Fibroblast of lung (primary cell): Measurements from ENCODE around the gene LSM6. TPM values are rescaled to one million over a fixed set of nuclear protein-coding genes. Genes with fewer than 3 reads are reported as not detected.

Source experiments
- DNase-seq, 2 donors: peaks; one replicate each; pipeline versions ENCODE4 v3.0.0 to v3.0.0-alpha.2; 2010; ENCODE audit warnings: low read depth in 2 of 2
- H2AFZ ChIP-seq: 2 replicates; pipeline ENCODE4 v1.5.1; 2012; ENCODE audit warnings: low read length, control low read depth, inconsistent platforms
- H3K27ac ChIP-seq: 2 replicates; pipeline ENCODE4 v1.5.1; 2011; ENCODE audit warnings: low read length, control low read depth; ENCODE audit not compliant: insufficient read depth
- H3K27me3 ChIP-seq: 2 replicates; pipeline ENCODE4 v1.5.1; 2011; ENCODE audit warnings: mild to moderate bottlenecking, low read length; ENCODE audit not compliant: control insufficient read depth, insufficient read depth
- H3K36me3 ChIP-seq: 2 replicates; pipeline ENCODE4 v1.5.1; 2011; ENCODE audit warnings: low read length; ENCODE audit not compliant: control insufficient read depth, insufficient read depth
- H3K4me1 ChIP-seq: 2 replicates; pipeline ENCODE4 v1.5.1; 2011; ENCODE audit warnings: low read length; ENCODE audit not compliant: control insufficient read depth, insufficient read depth; ENCODE audit errors: extremely low read depth
- H3K4me2 ChIP-seq: 2 replicates; pipeline ENCODE4 v1.5.1; 2011; ENCODE audit warnings: low read length, control low read depth; ENCODE audit not compliant: insufficient read depth; ENCODE audit errors: extremely low read depth
- H3K4me3 ChIP-seq, 4 experiments: fragments of 200-600 bp in 1 of 4; sonication (generic) in 1 of 4; replicated peaks in 1 of 4; 2 replicates each; pipeline ENCODE4 v1.5.1; 2011 to 2016; ENCODE audit warnings: low read length in 4 of 4, low read depth in 3 of 4, mild to moderate bottlenecking in 3 of 4, control low read depth in 2 of 4, inconsistent platforms in 1 of 4, mixed read lengths in 1 of 4; ENCODE audit not compliant: insufficient read depth in 1 of 4; ENCODE audit errors: control extremely low read depth in 1 of 4
- H3K79me2 ChIP-seq: 2 replicates; pipeline ENCODE4 v1.5.1; 2012; ENCODE audit warnings: mild to moderate bottlenecking, low read length, inconsistent platforms; ENCODE audit not compliant: control insufficient read depth, insufficient read depth
- H3K9ac ChIP-seq: 2 replicates; pipeline ENCODE4 v1.5.1; 2011; ENCODE audit warnings: mild to moderate bottlenecking, low read length, control low read depth; ENCODE audit not compliant: insufficient read depth
- H3K9me3 ChIP-seq: 2 replicates; pipeline ENCODE4 v1.5.1; 2012; ENCODE audit warnings: low read depth, low read length; ENCODE audit not compliant: control insufficient read depth, insufficient read depth
- H4K20me1 ChIP-seq: 2 replicates; pipeline ENCODE4 v1.5.1; 2011; ENCODE audit warnings: low read length; ENCODE audit not compliant: control insufficient read depth, insufficient read depth; ENCODE audit errors: extremely low read depth
- EZH2 ChIP-seq: IDR thresholded peaks from 2 replicates; pipeline ENCODE4 v1.5.1; 2012; ENCODE audit warnings: low read length, control low read depth, mild to moderate bottlenecking; ENCODE audit errors: missing control alignments
- polyA plus RNA-seq, 2 donors: library from polyadenylated mRNA; depleted of rRNA in 1 of 2; stranded (reverse) in 1 of 2; unstranded in 1 of 2; fragments of >200 nt; gene quantifications; 2 replicates each; pipeline ENCODE4 v1.2.1, GENCODE V29; 2011 to 2012; ENCODE audit warnings: missing spikeins in 1 of 2
- total RNA-seq: library from RNA; depleted of rRNA; stranded (reverse); fragments of >200 nt; gene quantifications from 2 replicates; pipeline ENCODE4 v1.2.1, GENCODE V29; 2014
- TF ChIP-seq, protein P1 (sequence below), 2 donors: IDR thresholded peaks in 1 of 2; conservative IDR thresholded peaks in 1 of 2; 1 replicate in 1 of 2; 2 replicates in 1 of 2; pipeline ENCODE4 v1.5.1; 2011 to 2012; ENCODE audit warnings: low read length in 2 of 2, control low read depth in 1 of 2, inconsistent platforms in 1 of 2, low read depth in 1 of 2, mild to moderate bottlenecking in 1 of 2

The LSM6 gene
- total and polyA plus RNA-seq, 2 donors (not counting 1 experiment from before 2014, with no cell fraction given): 28.9 to 30.1 TPM

DNA sequence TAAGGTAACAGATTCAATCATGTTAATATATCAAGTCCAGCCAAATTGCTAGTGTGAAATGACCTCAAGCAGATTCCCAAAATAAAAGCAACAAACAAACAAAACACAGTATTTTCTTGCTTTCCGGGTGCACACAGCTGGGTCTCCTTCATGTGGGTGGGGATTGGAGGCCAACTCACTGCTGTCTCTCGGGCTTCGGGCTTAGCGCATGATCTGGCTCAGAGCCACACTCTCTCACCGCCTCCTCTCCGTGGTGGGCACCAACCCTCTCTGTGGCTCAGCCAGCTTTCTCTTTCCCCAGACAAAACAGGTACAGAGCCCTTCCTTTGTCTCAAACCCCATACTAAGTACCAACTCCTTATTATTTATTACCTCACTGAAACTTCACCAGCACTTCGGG lies 35.9 kb downstream of the LSM6 start:
- H3K9me3 ChIP-seq: no peaks in the 10 kb centered on the region
- no peak overlapping the region for H3K4me2 ChIP-seq
- no peaks in the 10 kb centered on the region for H3K36me3 ChIP-seq
- TF ChIP-seq, protein P1, sequence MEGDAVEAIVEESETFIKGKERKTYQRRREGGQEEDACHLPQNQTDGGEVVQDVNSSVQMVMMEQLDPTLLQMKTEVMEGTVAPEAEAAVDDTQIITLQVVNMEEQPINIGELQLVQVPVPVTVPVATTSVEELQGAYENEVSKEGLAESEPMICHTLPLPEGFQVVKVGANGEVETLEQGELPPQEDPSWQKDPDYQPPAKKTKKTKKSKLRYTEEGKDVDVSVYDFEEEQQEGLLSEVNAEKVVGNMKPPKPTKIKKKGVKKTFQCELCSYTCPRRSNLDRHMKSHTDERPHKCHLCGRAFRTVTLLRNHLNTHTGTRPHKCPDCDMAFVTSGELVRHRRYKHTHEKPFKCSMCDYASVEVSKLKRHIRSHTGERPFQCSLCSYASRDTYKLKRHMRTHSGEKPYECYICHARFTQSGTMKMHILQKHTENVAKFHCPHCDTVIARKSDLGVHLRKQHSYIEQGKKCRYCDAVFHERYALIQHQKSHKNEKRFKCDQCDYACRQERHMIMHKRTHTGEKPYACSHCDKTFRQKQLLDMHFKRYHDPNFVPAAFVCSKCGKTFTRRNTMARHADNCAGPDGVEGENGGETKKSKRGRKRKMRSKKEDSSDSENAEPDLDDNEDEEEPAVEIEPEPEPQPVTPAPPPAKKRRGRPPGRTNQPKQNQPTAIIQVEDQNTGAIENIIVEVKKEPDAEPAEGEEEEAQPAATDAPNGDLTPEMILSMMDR (conservative IDR thresholded peaks at IDR 0.05 in 1 of 2, IDR thresholded peaks at IDR 0.05 in 1 of 2; ENCODE audit: low read depth in 1 of 2, low read length in 2 of 2): no peak
- no peak for TF ChIP-seq EZH2
- no peak overlapping the region for H3K9ac ChIP-seq
- no peaks in the 10 kb centered on the region for H4K20me1 ChIP-seq
- H3K4me1 ChIP-seq: no peaks in the 10 kb centered on the region
- no peaks in the 10 kb centered on the region for H3K27me3 ChIP-seq
- DNase-seq: no peak
- H2AFZ ChIP-seq: no peak overlapping the region
- H3K27ac ChIP-seq: no peak overlapping the region
- H3K4me3 ChIP-seq: no peak overlapping the region
- H3K79me2 ChIP-seq: no peaks in the 10 kb centered on the region

GRCh38 chr4:146212781-146213180 lies 37.3 kb downstream of the LSM6 start:
- TF ChIP-seq, protein P1 (conservative IDR thresholded peaks at IDR 0.05 in 1 of 2, IDR thresholded peaks at IDR 0.05 in 1 of 2; ENCODE audit: low read depth in 1 of 2, low read length in 2 of 2): no peak
- no peak for TF ChIP-seq EZH2
- Histone ChIP-seq H3K27me3 (no peaks in the 10 kb centered on the region), H3K9me3 (no peaks in the 10 kb centered on the region), H3K4me2 (no peak overlapping the region), H3K4me3 (no peak overlapping the region), H4K20me1 (no peaks in the 10 kb centered on the region), H3K27ac (no peak overlapping the region), H3K4me1 (no peaks in the 10 kb centered on the region), H3K36me3 (no peaks in the 10 kb centered on the region), H3K9ac (no peak overlapping the region), H3K79me2 (no peaks in the 10 kb centered on the region), H2AFZ (no peak overlapping the region)
- peak in 1 of 2 donors; percentile 42 for DNase-seq

- H3K4me2 ChIP-seq: no peak within 1 kb of the TSS
- H3K9ac ChIP-seq: no peak within 1 kb of the TSS
- H3K27ac ChIP-seq: no peak within 1 kb of the TSS
- H3K9me3 ChIP-seq: no peaks in the 10 kb centered on the region
- H3K4me3 ChIP-seq: no peak within 1 kb of the TSS
- no peak for TF ChIP-seq EZH2
- TF ChIP-seq, protein P1 (conservative IDR thresholded peaks at IDR 0.05 in 1 of 2, IDR thresholded peaks at IDR 0.05 in 1 of 2; ENCODE audit: low read depth in 1 of 2, low read length in 2 of 2): no peak
- H4K20me1 ChIP-seq: no peaks in the 10 kb centered on the region
- DNase-seq: no peak
- H3K79me2 ChIP-seq: no peaks in the 10 kb centered on the region
- H3K36me3 ChIP-seq: no peaks in the 10 kb centered on the region
- H2AFZ ChIP-seq: no peak within 1 kb of the TSS
- H3K27me3 ChIP-seq: no peaks in the 10 kb centered on the region
- no peaks in the 10 kb centered on the region for H3K4me1 ChIP-seq
These were observed 38.7 kb downstream of the LSM6 start, which contains the start of gene REELD1 for GRCh38 chr4:146214238-146214637. Gene REELD1 (plus strand): TSS chr4:146214538. CDS start chr4:146216953, 2,415 bp downstream.
